HepG2 (cell line): ENCODE data around the gene MTA1. TPM values are rescaled to one million over a fixed set of nuclear protein-coding genes. Genes with fewer than 3 reads are reported as not detected.

ENCODE experiments used
- ARNT2 ChIP-seq: sonication (generic); formaldehyde crosslinking; IDR thresholded peaks from 2 replicates; pipeline ENCODE4 v1.8.0; 2022; ENCODE audit warnings: mild to moderate bottlenecking, low read depth, missing genetic modification reagents, moderate library complexity
- CBX5 ChIP-seq: sonication (generic); formaldehyde crosslinking; IDR thresholded peaks from 2 replicates; pipeline ENCODE4 v1.4.0; 2020; ENCODE audit warnings: missing genetic modification reagents, borderline replicate concordance
- DPF2 ChIP-seq: sonication (generic); formaldehyde crosslinking; IDR thresholded peaks from 2 replicates; pipeline ENCODE4 v1.4.0; 2020; ENCODE audit warnings: mild to moderate bottlenecking, low read depth, missing genetic modification reagents, borderline replicate concordance
- FOXK1 ChIP-seq: sonication (generic); formaldehyde crosslinking; IDR thresholded peaks from 2 replicates; pipeline ENCODE4 v1.4.0; 2020; ENCODE audit warnings: low read depth, missing genetic modification reagents, borderline replicate concordance
- FOXM1 ChIP-seq: sonication (generic); formaldehyde crosslinking; IDR thresholded peaks from 2 replicates; pipeline ENCODE4 v1.5.0; 2020; ENCODE audit warnings: missing genetic modification reagents
- HMGA1 ChIP-seq: sonication (generic); formaldehyde crosslinking; conservative IDR thresholded peaks from 2 replicates; pipeline ENCODE4 v1.4.0; 2020; ENCODE audit warnings: missing genetic modification reagents
- KAT8 ChIP-seq: IDR thresholded peaks from 2 replicates; pipeline ENCODE4 v1.6.1; 2016; ENCODE audit warnings: missing genetic modification reagents, missing compliant biosample characterization
- MATR3 ChIP-seq: sonication (generic); formaldehyde crosslinking; IDR thresholded peaks from 2 replicates; pipeline ENCODE4 v1.4.0; 2020; ENCODE audit warnings: missing genetic modification reagents
- MXI1 ChIP-seq: IDR thresholded peaks from 3 replicates; pipeline ENCODE4 v1.6.1; 2012; ENCODE audit warnings: low read depth, low read length, inconsistent platforms, borderline replicate concordance
- NFATC3 ChIP-seq: sonication (generic); formaldehyde crosslinking; IDR thresholded peaks from 2 replicates; pipeline ENCODE4 v1.5.1; 2020; ENCODE audit warnings: mild to moderate bottlenecking, missing genetic modification reagents
- RARA ChIP-seq: IDR thresholded peaks from 2 replicates; pipeline ENCODE4 v1.6.1; 2016; ENCODE audit warnings: missing genetic modification reagents, missing compliant biosample characterization
- RFX5 ChIP-seq: IDR thresholded peaks from 2 replicates; pipeline ENCODE4 v1.6.1; 2011; ENCODE audit warnings: low read depth, low read length, improper control_type of control experiment
- SAFB2 ChIP-seq: sonication (generic); formaldehyde crosslinking; IDR thresholded peaks from 2 replicates; pipeline ENCODE4 v1.5.1; 2020; ENCODE audit warnings: missing genetic modification reagents, low read depth, mild to moderate bottlenecking, borderline replicate concordance
- SP2 ChIP-seq: sonication (generic); formaldehyde crosslinking; IDR thresholded peaks from 2 replicates; pipeline ENCODE4 v1.5.1; 2020; ENCODE audit warnings: mild to moderate bottlenecking, missing genetic modification reagents
- XRCC5 ChIP-seq: fragments of 200-400 bp; formaldehyde crosslinking; optimal IDR thresholded peaks from 2 replicates; pipeline ENCODE3; 2017; ENCODE audit warnings: mild to moderate bottlenecking, low read length
- ZFP36L2 ChIP-seq: sonication (generic); formaldehyde crosslinking; IDR thresholded peaks from 2 replicates; pipeline ENCODE4 v1.4.0; 2020; ENCODE audit warnings: missing genetic modification reagents
- ZNF20 ChIP-seq: sonication (generic); formaldehyde crosslinking; IDR thresholded peaks from 2 replicates; pipeline ENCODE4 v1.4.0; 2020; ENCODE audit warnings: mild to moderate bottlenecking, moderate library complexity, missing genetic modification reagents
- ZNF224 ChIP-seq: sonication (generic); formaldehyde crosslinking; IDR thresholded peaks from 2 replicates; pipeline ENCODE4 v1.5.0; 2020; ENCODE audit warnings: mild to moderate bottlenecking, missing genetic modification reagents
- ZNF24 ChIP-seq: fragments of 450-650 bp; IDR thresholded peaks from 2 replicates; pipeline ENCODE4 v1.6.1; 2017; ENCODE audit warnings: antibody characterized with exemption, mild to moderate bottlenecking
- ZNF543 ChIP-seq: sonication (generic); formaldehyde crosslinking; IDR thresholded peaks from 2 replicates; pipeline ENCODE4 v1.4.0; 2020; ENCODE audit warnings: mild to moderate bottlenecking, missing genetic modification reagents
- ZNF552 ChIP-seq: sonication (generic); formaldehyde crosslinking; IDR thresholded peaks from 2 replicates; pipeline ENCODE4 v1.9.0; 2022; ENCODE audit warnings: missing genetic modification reagents, mild to moderate bottlenecking, borderline replicate concordance
- polyA plus RNA-seq, 8 experiments: library from polyadenylated mRNA; depleted of rRNA in 3 of 8; stranded (reverse) in 7 of 8; unstranded in 1 of 8; fragments of >200 nt; fragmentation: Illumina TruSeq in 4 of 8; extraction: Trizol in 4 of 8; gene quantifications; 2 replicates each; pipeline versions ENCODE4 v1.2.1 to v1.2.3, GENCODE V29; 2011 to 2016; ENCODE audit warnings: low read depth in 4 of 8, missing spikeins in 1 of 8, mixed read lengths in 1 of 8; ENCODE audit not compliant: insufficient read depth in 1 of 8
- total RNA-seq, 5 experiments: library from RNA; depleted of rRNA; stranded (reverse); fragments of >200 nt; fragmentation: Illumina TruSeq; extraction: Trizol; gene quantifications; 2 replicates each; pipeline ENCODE4 v1.2.3, GENCODE V29; 2016; ENCODE audit warnings: low read depth in 1 of 5
- TF ChIP-seq, protein P1 (sequence below): IDR thresholded peaks from 2 replicates; pipeline ENCODE4 v1.6.1; 2012; ENCODE audit warnings: low read depth, low read length, improper control_type of control experiment
- TF ChIP-seq, protein P2 (sequence below): sonication (generic); formaldehyde crosslinking; IDR thresholded peaks from 2 replicates; pipeline ENCODE4 v1.4.0; 2020; ENCODE audit warnings: low read depth, mild to moderate bottlenecking, missing genetic modification reagents
- TF ChIP-seq, protein P3 (sequence below): sonication (generic); formaldehyde crosslinking; IDR thresholded peaks from 2 replicates; pipeline ENCODE4 v1.4.0; 2020; ENCODE audit warnings: missing genetic modification reagents; ENCODE audit errors: not compliant biosample characterization
- TF ChIP-seq, protein P4 (sequence below): sonication (generic); formaldehyde crosslinking; IDR thresholded peaks from 2 replicates; pipeline ENCODE4 v1.4.0; 2020; ENCODE audit warnings: missing genetic modification reagents
- TF ChIP-seq, protein P5 (sequence below): sonication (generic); formaldehyde crosslinking; IDR thresholded peaks from 2 replicates; pipeline ENCODE4 v1.4.0; 2020; ENCODE audit warnings: missing genetic modification reagents

Gene MTA1
- total and polyA plus RNA-seq, 2 of the 13 experiments (the other 11 are each of a cell fraction or from before 2014, with no cell fraction given), result 35.2 to 85.8 TPM

DNA sequence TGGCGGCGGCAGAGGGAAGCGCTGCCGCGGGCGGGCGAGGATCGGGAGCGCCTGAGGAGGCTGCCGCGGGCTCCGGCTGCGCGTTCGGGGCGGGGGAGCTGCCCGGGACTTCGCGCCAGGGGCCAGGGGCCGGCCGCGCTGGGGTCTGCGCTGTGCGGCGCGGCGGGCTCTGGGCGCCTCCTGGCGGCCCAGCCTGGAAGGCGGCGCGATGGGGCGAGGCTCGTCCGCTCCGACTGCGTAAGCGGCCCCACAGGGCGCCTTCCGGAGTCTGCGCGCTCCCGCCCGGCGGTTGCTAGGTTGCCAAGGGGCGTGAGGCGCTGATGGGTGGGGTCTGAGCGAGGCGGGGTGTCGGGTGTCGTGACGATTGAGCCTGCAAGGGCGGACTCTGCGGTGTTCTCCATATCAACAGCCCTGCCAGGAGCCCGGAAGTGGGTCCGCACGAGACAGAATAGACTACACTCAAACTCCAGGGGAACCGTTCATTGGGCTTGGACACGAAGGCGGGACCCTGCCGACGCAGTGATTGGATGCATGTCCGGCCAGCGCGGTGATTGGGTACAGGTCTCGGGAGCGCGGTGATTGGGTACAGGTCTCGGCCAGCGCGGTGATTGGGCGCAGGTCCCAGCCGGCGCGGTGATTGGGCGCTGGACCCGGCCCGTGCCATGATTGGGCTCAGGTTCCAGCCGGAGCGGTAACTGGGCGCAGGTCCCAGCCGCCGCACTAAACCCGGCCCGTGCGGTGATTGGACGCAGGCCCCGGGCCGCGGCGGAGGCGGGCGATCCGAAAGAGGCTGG, 71.1 kb downstream of the MTA1 start, which contains the start of gene TEDC1 (continued):
- TF ChIP-seq MXI1, result peak; percentile 96
- 0 out of 2 replicates have a peak, but pooled peaks have one; percentile 36 for TF ChIP-seq ZNF543 (CRISPR knock-in tag)
- TF ChIP-seq ZNF552, result no peak
- TF ChIP-seq, protein P1, sequence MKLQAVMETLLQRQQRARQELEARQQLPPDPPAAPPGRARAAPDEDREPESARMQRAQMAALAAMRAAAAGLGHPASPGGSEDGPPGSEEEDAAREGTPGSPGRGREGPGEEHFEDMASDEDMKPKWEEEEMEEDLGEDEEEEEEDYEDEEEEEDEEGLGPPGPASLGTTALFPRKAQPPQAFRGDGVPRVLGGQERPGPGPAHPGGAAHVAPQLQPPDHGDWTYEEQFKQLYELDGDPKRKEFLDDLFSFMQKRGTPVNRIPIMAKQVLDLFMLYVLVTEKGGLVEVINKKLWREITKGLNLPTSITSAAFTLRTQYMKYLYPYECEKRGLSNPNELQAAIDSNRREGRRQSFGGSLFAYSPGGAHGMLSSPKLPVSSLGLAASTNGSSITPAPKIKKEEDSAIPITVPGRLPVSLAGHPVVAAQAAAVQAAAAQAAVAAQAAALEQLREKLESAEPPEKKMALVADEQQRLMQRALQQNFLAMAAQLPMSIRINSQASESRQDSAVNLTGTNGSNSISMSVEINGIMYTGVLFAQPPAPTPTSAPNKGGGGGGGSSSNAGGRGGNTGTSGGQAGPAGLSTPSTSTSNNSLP, result no peak; the same call in 1 of the 2 replicates
- TF ChIP-seq ZFP36L2 (CRISPR knock-in tag), result no peak
- TF ChIP-seq, protein P2, sequence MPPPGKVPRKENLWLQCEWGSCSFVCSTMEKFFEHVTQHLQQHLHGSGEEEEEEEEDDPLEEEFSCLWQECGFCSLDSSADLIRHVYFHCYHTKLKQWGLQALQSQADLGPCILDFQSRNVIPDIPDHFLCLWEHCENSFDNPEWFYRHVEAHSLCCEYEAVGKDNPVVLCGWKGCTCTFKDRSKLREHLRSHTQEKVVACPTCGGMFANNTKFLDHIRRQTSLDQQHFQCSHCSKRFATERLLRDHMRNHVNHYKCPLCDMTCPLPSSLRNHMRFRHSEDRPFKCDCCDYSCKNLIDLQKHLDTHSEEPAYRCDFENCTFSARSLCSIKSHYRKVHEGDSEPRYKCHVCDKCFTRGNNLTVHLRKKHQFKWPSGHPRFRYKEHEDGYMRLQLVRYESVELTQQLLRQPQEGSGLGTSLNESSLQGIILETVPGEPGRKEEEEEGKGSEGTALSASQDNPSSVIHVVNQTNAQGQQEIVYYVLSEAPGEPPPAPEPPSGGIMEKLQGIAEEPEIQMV (CRISPR knock-in tag), result 0 out of 2 replicates have a peak, but pooled peaks have one; percentile 27
- TF ChIP-seq, protein P3, sequence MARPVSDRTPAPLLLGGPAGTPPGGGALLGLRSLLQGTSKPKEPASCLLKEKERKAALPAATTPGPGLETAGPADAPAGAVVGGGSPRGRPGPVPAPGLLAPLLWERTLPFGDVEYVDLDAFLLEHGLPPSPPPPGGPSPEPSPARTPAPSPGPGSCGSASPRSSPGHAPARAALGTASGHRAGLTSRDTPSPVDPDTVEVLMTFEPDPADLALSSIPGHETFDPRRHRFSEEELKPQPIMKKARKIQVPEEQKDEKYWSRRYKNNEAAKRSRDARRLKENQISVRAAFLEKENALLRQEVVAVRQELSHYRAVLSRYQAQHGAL (CRISPR knock-in tag), result no peak
- peak; percentile 95 for TF ChIP-seq SP2 (CRISPR knock-in tag)
- TF ChIP-seq ZNF24, result no peak
- no peak for TF ChIP-seq ZNF20 (CRISPR knock-in tag)
- TF ChIP-seq RARA, result no peak
- no peak; the same call in 1 of the 2 replicates for TF ChIP-seq CBX5 (CRISPR knock-in tag)
- peak; percentile 92 for TF ChIP-seq SAFB2 (CRISPR knock-in tag)
- peak; percentile 82; the same call in 1 of the 2 replicates for TF ChIP-seq ZNF224 (CRISPR knock-in tag)
- TF ChIP-seq, protein P4, sequence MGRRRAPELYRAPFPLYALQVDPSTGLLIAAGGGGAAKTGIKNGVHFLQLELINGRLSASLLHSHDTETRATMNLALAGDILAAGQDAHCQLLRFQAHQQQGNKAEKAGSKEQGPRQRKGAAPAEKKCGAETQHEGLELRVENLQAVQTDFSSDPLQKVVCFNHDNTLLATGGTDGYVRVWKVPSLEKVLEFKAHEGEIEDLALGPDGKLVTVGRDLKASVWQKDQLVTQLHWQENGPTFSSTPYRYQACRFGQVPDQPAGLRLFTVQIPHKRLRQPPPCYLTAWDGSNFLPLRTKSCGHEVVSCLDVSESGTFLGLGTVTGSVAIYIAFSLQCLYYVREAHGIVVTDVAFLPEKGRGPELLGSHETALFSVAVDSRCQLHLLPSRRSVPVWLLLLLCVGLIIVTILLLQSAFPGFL (CRISPR knock-in tag), result no peak
- no peak for TF ChIP-seq MATR3 (CRISPR knock-in tag)
- TF ChIP-seq, protein P5, sequence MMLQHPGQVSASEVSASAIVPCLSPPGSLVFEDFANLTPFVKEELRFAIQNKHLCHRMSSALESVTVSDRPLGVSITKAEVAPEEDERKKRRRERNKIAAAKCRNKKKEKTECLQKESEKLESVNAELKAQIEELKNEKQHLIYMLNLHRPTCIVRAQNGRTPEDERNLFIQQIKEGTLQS (CRISPR knock-in tag), result no peak
- no peak for TF ChIP-seq DPF2 (CRISPR knock-in tag)
- no peak; the same call in none of the 2 replicates for TF ChIP-seq FOXM1 (CRISPR knock-in tag)
- peak; percentile 95 for TF ChIP-seq FOXK1 (CRISPR knock-in tag)
- TF ChIP-seq NFATC3 (CRISPR knock-in tag), result no peak
- peak; percentile 91 for TF ChIP-seq KAT8 (CRISPR knock-in tag)
- TF ChIP-seq RFX5, result peak; percentile 61
- TF ChIP-seq XRCC5, result peak; percentile 28
- TF ChIP-seq HMGA1 (CRISPR knock-in tag), result no peak
- TF ChIP-seq ARNT2 (CRISPR knock-in tag), result peak; percentile 87
